K562 (cell line): ENCODE data around the gene HSF5. TPM values are rescaled to one million over a fixed set of nuclear protein-coding genes. Genes with fewer than 3 reads are reported as not detected.

Experiments used
- ATAC-seq: fragments of 200-7000 bp; cut with Tn5 transposase; 3 replicates; pipeline ENCODE4 v1.9.1; 2020; ENCODE audit warnings: moderate library complexity
- BruUV-seq: library from RNA; stranded (reverse); fragments of 400-500 nt; replicated peaks from 2 replicates; lab custom pipeline; 2021; lab: Mats Ljungman, UMichigan
- CTCF ChIA-PET: fragments of 300-600 bp; formaldehyde crosslinking; extraction: SDS; loops from one replicate; lab custom pipeline; 2021; ENCODE audit warnings: low intra/inter-chr PET ratio; lab: Yijun Ruan, JAX
- POLR2A ChIA-PET: fragments of 300-600, 350-650 bp; sonication (Branson Sonifier 250); formaldehyde crosslinking; extraction: SDS; loops from one replicate; lab custom pipeline; 2021; ENCODE audit warnings: antibody characterized with exemption, inconsistent platforms; lab: Yijun Ruan, JAX
- DNase-seq, 4 experiments: peaks; one replicate each; pipeline versions ENCODE4 v3.0.0 to v3.0.0-alpha.2; 2011 to 2018; ENCODE audit warnings: low spot score in 3 of 4, mixed read lengths in 3 of 4; ENCODE audit errors: extremely low read depth in 1 of 4
- FAIRE-seq: peaks from 2 replicates; lab custom pipeline; 2011; peaks lifted over from hg19 to GRCh38; lab: Jason Lieb, UNC
- H2AFZ ChIP-seq: 2 replicates; pipeline ENCODE4 v1.6.0; 2011; ENCODE audit warnings: low read depth, low read length, control low read depth, inconsistent platforms
- H3K27ac ChIP-seq: fragments of 200-600 bp; 3 replicates; pipeline ENCODE4 v1.8.0; 2011; ENCODE audit warnings: low read depth, mild to moderate bottlenecking, control low read depth, inconsistent platforms, low read length, moderate library complexity, mixed read lengths; ENCODE audit errors: extremely low read depth
- H3K27me3 ChIP-seq, 2 experiments: fragments of 300-600 bp in 1 of 2; 2 replicates in 1 of 2; 3 replicates in 1 of 2; pipeline versions ENCODE4 v1.6.0 to v1.8.0; 2011; ENCODE audit warnings: inconsistent platforms in 2 of 2, low read length in 2 of 2, mild to moderate bottlenecking in 1 of 2, mixed read lengths in 1 of 2, moderate library complexity in 1 of 2; ENCODE audit not compliant: control insufficient read depth in 2 of 2, insufficient read depth in 2 of 2
- H3K36me3 ChIP-seq: fragments of 300-600 bp; 3 replicates; pipeline ENCODE4 v1.8.0; 2011; ENCODE audit warnings: mild to moderate bottlenecking, low read length, inconsistent platforms; ENCODE audit not compliant: control insufficient read depth, insufficient read depth
- H3K4me1 ChIP-seq, 2 experiments: fragments of 200-600 bp in 1 of 2; replicated peaks in 1 of 2; 2 replicates in 1 of 2; 3 replicates in 1 of 2; pipeline versions ENCODE4 v1.5.1 to v1.8.0; 2011; ENCODE audit warnings: inconsistent platforms in 2 of 2, low read length in 2 of 2, mild to moderate bottlenecking in 1 of 2, mixed read lengths in 1 of 2, moderate library complexity in 1 of 2; ENCODE audit not compliant: control insufficient read depth in 2 of 2, insufficient read depth in 2 of 2
- H3K4me2 ChIP-seq: 2 replicates; pipeline ENCODE4 v1.6.1; 2011; ENCODE audit warnings: low read length, control low read depth, inconsistent platforms, mixed read lengths; ENCODE audit not compliant: insufficient read depth
- H3K4me3 ChIP-seq: fragments of 200-600 bp; sonication (generic), shearing (Covaris generic); 2 replicates; pipeline ENCODE4 v1.5.1; 2016; ENCODE audit warnings: control low read depth, inconsistent platforms
- H3K79me2 ChIP-seq: fragments of 200-600 bp; 3 replicates; pipeline ENCODE4 v1.8.0; 2011; ENCODE audit warnings: low read length, inconsistent platforms; ENCODE audit not compliant: control insufficient read depth, insufficient read depth
- H3K9ac ChIP-seq, 2 experiments: 2 replicates each; pipeline versions ENCODE4 v1.6.0 to v1.6.1; 2011; ENCODE audit warnings: low read depth in 2 of 2, low read length in 2 of 2, control low read depth in 1 of 2, inconsistent platforms in 1 of 2, mild to moderate bottlenecking in 1 of 2, mixed read lengths in 1 of 2; ENCODE audit not compliant: insufficient read depth in 1 of 2
- H3K9me1 ChIP-seq: one replicate; pipeline ENCODE4 v1.6.0; 2011; ENCODE audit warnings: inconsistent platforms, mild to moderate bottlenecking, low read length, moderate library complexity; ENCODE audit not compliant: control insufficient read depth, insufficient read depth
- H3K9me3 ChIP-seq: replicated peaks from 2 replicates; pipeline ENCODE4 v1.5.1; 2011; ENCODE audit warnings: low read depth, low read length, inconsistent platforms; ENCODE audit not compliant: control insufficient read depth, insufficient read depth
- H4K20me1 ChIP-seq: replicated peaks from 2 replicates; pipeline ENCODE4 v1.6.1; 2011; ENCODE audit warnings: low read length, inconsistent platforms, mixed read lengths; ENCODE audit not compliant: control insufficient read depth, insufficient read depth
- ARID4B ChIP-seq: sonication (generic); formaldehyde crosslinking; IDR thresholded peaks from 2 replicates; pipeline ENCODE4 v1.8.0; 2022; ENCODE audit warnings: mild to moderate bottlenecking, missing genetic modification reagents
- FOXP4 ChIP-seq: sonication (generic); formaldehyde crosslinking; IDR thresholded peaks from 2 replicates; pipeline ENCODE4 v1.8.0; 2022; ENCODE audit warnings: mild to moderate bottlenecking, missing genetic modification reagents, borderline replicate concordance
- MIER1 ChIP-seq: fragments of 450-650 bp; IDR thresholded peaks from 2 replicates; pipeline ENCODE4 v1.6.1; 2016; ENCODE audit warnings: antibody characterized with exemption, mild to moderate bottlenecking, low read depth
- PRMT5 ChIP-seq: sonication (generic); formaldehyde crosslinking; IDR thresholded peaks from 2 replicates; pipeline ENCODE4 v1.5.0; 2020; ENCODE audit warnings: missing genetic modification reagents
- RFX7 ChIP-seq: fragments of 250-450 bp; sonication (Bioruptor Pico); IDR thresholded peaks from 2 replicates; pipeline ENCODE4 v1.5.1; 2021; ENCODE audit warnings: mild to moderate bottlenecking
- RUNX1 ChIP-seq: sonication (generic); IDR thresholded peaks from 2 replicates; pipeline ENCODE4 v1.6.1; 2016; ENCODE audit warnings: antibody characterized with exemption, low read depth
- SP1 ChIP-seq: sonication (generic); formaldehyde crosslinking; IDR thresholded peaks from 2 replicates; pipeline ENCODE4 v1.8.1; 2022; ENCODE audit warnings: mild to moderate bottlenecking, missing genetic modification reagents
- ZNF175 ChIP-seq: fragments of 200-800 bp; sonication (Bioruptor generic); IDR thresholded peaks from 2 replicates; pipeline ENCODE4 v1.6.1; 2016; ENCODE audit warnings: low read depth, mild to moderate bottlenecking, missing genetic modification characterization, missing compliant biosample characterization
- ZNF586 ChIP-seq: fragments of 450-650 bp; formaldehyde crosslinking; conservative IDR thresholded peaks from 2 replicates; pipeline ENCODE4 v1.4.0; 2020; ENCODE audit warnings: mild to moderate bottlenecking, moderate library complexity
- ZNF717 ChIP-seq: fragments of 250-450 bp; sonication (Bioruptor Pico); IDR thresholded peaks from 2 replicates; pipeline ENCODE4 v1.5.0; 2021
- WGBS: fragments of 100-300 bp; shearing (Covaris generic); methylation state at CpG from one replicate; pipeline ENCODE4 v1.1.6; 2016; ENCODE audit warnings: low coverage, mixed read lengths; ENCODE audit not compliant: insufficient coverage; ENCODE audit errors: missing lambda C conversion rate; 5-methylcytosine and 5-hydroxymethylcytosine counted together
- in situ Hi-C: fragments of 300-500 bp; cut with MboI; formaldehyde crosslinking; loops from 4 replicates; pipeline ENCODE4 v1.15.0; 2018; ENCODE audit warnings: inconsistent platforms, mixed read lengths
- intact Hi-C: fragments of 100-400 bp; cut with micrococcal nuclease; formaldehyde crosslinking; loops from 2 replicates; pipeline ENCODE4 v1.14.2; 2022
- polyA plus RNA-seq, 8 experiments: library from polyadenylated mRNA; depleted of rRNA in 4 of 8; stranded (reverse) in 5 of 8; unstranded in 3 of 8; fragments of >200 nt; fragmentation: Nextera tagmentation in 2 of 8; fragmentation: Illumina TruSeq in 1 of 8; extraction: Ambion mirVana in 2 of 8; extraction: Trizol in 1 of 8; gene quantifications; 2 replicates each; pipeline versions ENCODE4 v1.2.1 to v1.2.3, GENCODE V29; 2011 to 2014; ENCODE audit warnings: inconsistent platforms in 1 of 8, missing spikeins in 1 of 8
- total RNA-seq, 7 experiments: library from RNA; depleted of rRNA in 6 of 7; stranded (reverse); fragments of >200 nt in 6 of 7; fragmentation: Illumina TruSeq in 2 of 7; extraction: Trizol in 2 of 7; gene quantifications; 2 replicates each; pipeline versions ENCODE4 v1.2.1 to v1.2.3, GENCODE V29; 2011 to 2021; ENCODE audit warnings: low replicate concordance in 1 of 7

HSF5 gene
- total and polyA plus RNA-seq, 9 of the 15 experiments (the other 6 are each of a cell fraction or from before 2014, with no cell fraction given), result 0.04 TPM; not detected in 8

- H3K4me3 ChIP-seq, result no peak overlapping the region
- ChIA-PET POLR2A (interaction anchor here (0.8 to 2.2 kb wide), 6 partner anchors 10 to 94 kb away, joined by 3 to 12 read pairs (median 4); no protein-coding TSS in a partner anchor), CTCF (no interaction called here)
- H4K20me1 ChIP-seq, result no peaks in the 10 kb centered on the region
- H3K27me3 ChIP-seq, result no peaks in the 10 kb centered on the region
- H3K79me2 ChIP-seq, result peaks cover 13% of the 10 kb centered on the region
- TF ChIP-seq ARID4B (CRISPR knock-in tag), result no peak
- no peak for TF ChIP-seq SP1
- no peak for TF ChIP-seq FOXP4 (CRISPR knock-in tag)
- TF ChIP-seq ZNF175 (CRISPR knock-in tag), result no peak
- TF ChIP-seq RUNX1, result no peak
- TF ChIP-seq ZNF717 (CRISPR knock-in tag), result no peak
- no peak for TF ChIP-seq RFX7
- no peak for TF ChIP-seq MIER1
- no peak for TF ChIP-seq ZNF586 (CRISPR knock-in tag)
- TF ChIP-seq PRMT5 (CRISPR knock-in tag), result no peak
- 3% methylated on average over 2 of the region's 2 CpGs for WGBS
- peaks cover 0 to 2% of the 10 kb centered on the region in 2 experiments; a peak in 1 of 5 replicates for H3K4me1 ChIP-seq
- in situ Hi-C loops, result no loop called here
- H3K27ac ChIP-seq, result no peak overlapping the region
- intact Hi-C loops, result no loop called here
- no peaks in the 10 kb centered on the region for H3K9me3 ChIP-seq
- no peak overlapping the region for H3K9ac ChIP-seq
- BruUV-seq, result no TSS peak
- DNase-seq (no peak), ATAC-seq (no peak), FAIRE-seq (peak; percentile 23)
- H3K9me1 ChIP-seq, result no peaks in the 10 kb centered on the region
- H2AFZ ChIP-seq, result no peak overlapping the region
- H3K36me3 ChIP-seq, result no peaks in the 10 kb centered on the region
- no peak overlapping the region for H3K4me2 ChIP-seq
Measured at GRCh38 chr17:58420827-58421226, 67.4 kb downstream of the HSF5 start.
